Activated CD8-positive, alpha-beta T cell treated with anti-CD3 and anti-CD28 coated beads, Interleukin-2, amount 10 ng/mL, durations not matched to agents 7 days and 5 days (primary cell): ENCODE measurements around the gene NRG3. TPM values are rescaled to one million over a fixed set of nuclear protein-coding genes. Genes with fewer than 3 reads are reported as not detected.
A peak's percentile ranks its signal among the peaks of the same experiment; 100 is the strongest.

Experiments
- ATAC-seq: fragments of 150-1000 bp; cut with Tn5 transposase; one replicate; pipeline ENCODE4 v1.10.0; 2021; ENCODE audit warnings: moderate library complexity
- CTCF ChIA-PET: fragments of 350-600 bp; sonication (Branson Sonifier 250); formaldehyde crosslinking; loops from one replicate; lab custom pipeline; 2021; ENCODE audit warnings: antibody characterized with exemption; lab: Charles Lee
- POLR2A ChIA-PET: fragments of 350-600 bp; sonication (Branson Sonifier 250); formaldehyde crosslinking; loops from one replicate; lab custom pipeline; 2021; ENCODE audit warnings: antibody characterized with exemption; lab: Charles Lee
- DNase-seq: peaks from one replicate; pipeline ENCODE4 v3.0.0-alpha.2; 2020
- H3K27ac Mint-ChIP-seq: one replicate; pipeline ENCODE4 v1.8.0; 2021; ENCODE audit warnings: mild to moderate bottlenecking, mixed read lengths
- H3K27me3 Mint-ChIP-seq: one replicate; pipeline ENCODE4 v1.8.0; 2021; ENCODE audit warnings: low read depth, mixed read lengths
- H3K36me3 Mint-ChIP-seq: one replicate; pipeline ENCODE4 v1.8.0; 2021; ENCODE audit warnings: low read depth, mixed read lengths
- H3K4me1 Mint-ChIP-seq: one replicate; pipeline ENCODE4 v1.8.0; 2021; ENCODE audit warnings: low read depth, mixed read lengths
- H3K4me3 Mint-ChIP-seq: one replicate; pipeline ENCODE4 v1.8.0; 2021; ENCODE audit warnings: mild to moderate bottlenecking, mixed read lengths
- H3K9me3 Mint-ChIP-seq: one replicate; pipeline ENCODE4 v1.8.0; 2022; ENCODE audit warnings: mixed read lengths; ENCODE audit not compliant: insufficient read depth
- total RNA-seq, 2 experiments: library from RNA; stranded (reverse); gene quantifications; one replicate each; pipeline ENCODE4 v1.2.3, GENCODE V29; 2021

The NRG3 gene
- total RNA-seq, 2 experiments from 2014 or later = not detected

- no peaks in the 10 kb centered on the region for H3K9me3 Mint-ChIP-seq
- CTCF ChIA-PET = no interaction called here
These were observed 393.0 kb downstream of the NRG3 start for GRCh38 chr10:82267960-82268359.

GRCh38 chr10:82277591-82277990 lies 402.6 kb downstream of the NRG3 start:
- H3K4me3 Mint-ChIP-seq = no peak overlapping the region
- no peak for DNase-seq
- no peaks in the 10 kb centered on the region for H3K36me3 Mint-ChIP-seq
- H3K4me1 Mint-ChIP-seq = no peaks in the 10 kb centered on the region
- ChIA-PET POLR2A (no interaction called here), CTCF (no interaction called here)
- H3K27ac Mint-ChIP-seq = no peak overlapping the region
- no peaks in the 10 kb centered on the region for H3K9me3 Mint-ChIP-seq
- no peak for ATAC-seq
- no peaks in the 10 kb centered on the region for H3K27me3 Mint-ChIP-seq

More at GRCh38 chr10:82267960-82268359, 393.0 kb downstream of the NRG3 start:
- Mint-ChIP-seq H3K27me3 (no peaks in the 10 kb centered on the region), H3K4me3 (no peak overlapping the region), H3K4me1 (no peaks in the 10 kb centered on the region), H3K36me3 (no peaks in the 10 kb centered on the region), H3K27ac (no peak overlapping the region)
- POLR2A ChIA-PET = no interaction called here
- ATAC-seq (no peak), DNase-seq (no peak)

GRCh38 chr10:82278401-82279182 lies 403.6 kb downstream of the NRG3 start:
- ATAC-seq = no peak
- ChIA-PET POLR2A (interaction anchor here (0.6 kb wide), 1 partner anchor 162 kb away, joined by 3 read pairs; no protein-coding TSS in a partner anchor), CTCF (no interaction called here)
- no peak for DNase-seq
- no peaks in the 10 kb centered on the region for H3K4me1 Mint-ChIP-seq
- no peak overlapping the region for H3K4me3 Mint-ChIP-seq
- H3K36me3 Mint-ChIP-seq = no peaks in the 10 kb centered on the region
- H3K27me3 Mint-ChIP-seq = no peaks in the 10 kb centered on the region
- H3K27ac Mint-ChIP-seq = no peak overlapping the region
- H3K9me3 Mint-ChIP-seq = no peaks in the 10 kb centered on the region

- ChIA-PET CTCF (interaction anchor here (1.0 kb wide), 1 partner anchor 9 kb away, joined by 3 read pairs; no protein-coding TSS in a partner anchor), POLR2A (no interaction called here)
- no peak for ATAC-seq
- Mint-ChIP-seq H3K4me3 (no peak overlapping the region), H3K27ac (no peak overlapping the region), H3K27me3 (no peaks in the 10 kb centered on the region), H3K4me1 (no peaks in the 10 kb centered on the region), H3K9me3 (no peaks in the 10 kb centered on the region), H3K36me3 (no peaks in the 10 kb centered on the region)
- no peak for DNase-seq
These were observed 407.9 kb downstream of the NRG3 start for GRCh38 chr10:82282782-82283456.

- H3K27me3 Mint-ChIP-seq = no peaks in the 10 kb centered on the region
- H3K4me1 Mint-ChIP-seq = no peaks in the 10 kb centered on the region
- H3K9me3 Mint-ChIP-seq = no peaks in the 10 kb centered on the region
- H3K36me3 Mint-ChIP-seq = no peaks in the 10 kb centered on the region
- no peak overlapping the region for H3K4me3 Mint-ChIP-seq
- POLR2A ChIA-PET = no interaction called here
- H3K27ac Mint-ChIP-seq = no peak overlapping the region
- no peak for DNase-seq
- CTCF ChIA-PET = no interaction called here
- ATAC-seq = no peak
These were observed 409.2 kb downstream of the NRG3 start for GRCh38 chr10:82284180-82284579.

GRCh38 chr10:82288461-82288881 lies 413.5 kb downstream of the NRG3 start:
- Mint-ChIP-seq H3K27ac (no peak overlapping the region), H3K4me1 (no peaks in the 10 kb centered on the region)
- CTCF ChIA-PET = no interaction called here

GRCh38 chr10:82289945-82290344 lies 415.0 kb downstream of the NRG3 start:
- Mint-ChIP-seq H3K4me3 (no peak overlapping the region), H3K27me3 (no peaks in the 10 kb centered on the region), H3K4me1 (no peaks in the 10 kb centered on the region), H3K9me3 (no peaks in the 10 kb centered on the region), H3K36me3 (no peaks in the 10 kb centered on the region), H3K27ac (no peak overlapping the region)
- CTCF ChIA-PET = no interaction called here
- ATAC-seq (no peak), DNase-seq (no peak)
- POLR2A ChIA-PET = no interaction called here

More at GRCh38 chr10:82288461-82288881, 413.5 kb downstream of the NRG3 start:
- DNase-seq = no peak
- Mint-ChIP-seq H3K27me3 (no peaks in the 10 kb centered on the region), H3K4me3 (no peak overlapping the region), H3K36me3 (no peaks in the 10 kb centered on the region), H3K9me3 (no peaks in the 10 kb centered on the region)
- POLR2A ChIA-PET = no interaction called here
- no peak for ATAC-seq

GRCh38 chr10:82294874-82295378 lies 419.9 kb downstream of the NRG3 start:
- Mint-ChIP-seq H3K9me3 (no peaks in the 10 kb centered on the region), H3K27me3 (no peaks in the 10 kb centered on the region), H3K27ac (no peak overlapping the region), H3K4me1 (no peaks in the 10 kb centered on the region), H3K36me3 (no peaks in the 10 kb centered on the region), H3K4me3 (no peak overlapping the region)
- DNase-seq (no peak), ATAC-seq (no peak)
- POLR2A ChIA-PET = no interaction called here
- CTCF ChIA-PET = no interaction called here

GRCh38 chr10:82308641-82309040 lies 433.6 kb downstream of the NRG3 start:
- ATAC-seq (peak; percentile 49), DNase-seq (no peak)
- no peak overlapping the region for H3K27ac Mint-ChIP-seq
- ChIA-PET POLR2A (no interaction called here), CTCF (no interaction called here)
- H3K9me3 Mint-ChIP-seq = peaks cover 11% of the 10 kb centered on the region
- H3K4me3 Mint-ChIP-seq = no peak overlapping the region
- no peaks in the 10 kb centered on the region for H3K27me3 Mint-ChIP-seq
- peaks cover 5% of the 10 kb centered on the region for H3K4me1 Mint-ChIP-seq
- H3K36me3 Mint-ChIP-seq = no peaks in the 10 kb centered on the region

- peaks cover 6% of the 10 kb centered on the region for H3K9me3 Mint-ChIP-seq
- no peak overlapping the region for H3K4me3 Mint-ChIP-seq
- ChIA-PET CTCF (no interaction called here), POLR2A (no interaction called here)
- DNase-seq (no peak), ATAC-seq (no peak)
- peaks cover 5% of the 10 kb centered on the region for H3K4me1 Mint-ChIP-seq
- no peak overlapping the region for H3K27ac Mint-ChIP-seq
- no peaks in the 10 kb centered on the region for H3K36me3 Mint-ChIP-seq
- H3K27me3 Mint-ChIP-seq = no peaks in the 10 kb centered on the region
These were observed 435.8 kb downstream of the NRG3 start for GRCh38 chr10:82310839-82311238.

GRCh38 chr10:82313401-82313800 lies 438.4 kb downstream of the NRG3 start:
- Mint-ChIP-seq H3K4me3 (no peak overlapping the region), H3K27me3 (no peaks in the 10 kb centered on the region), H3K4me1 (peaks cover 5% of the 10 kb centered on the region), H3K36me3 (no peaks in the 10 kb centered on the region), H3K27ac (no peak overlapping the region), H3K9me3 (peaks cover 3% of the 10 kb centered on the region)
- ChIA-PET POLR2A (interaction anchor here (0.6 kb wide), 1 partner anchor 495 kb away, joined by 4 read pairs; no protein-coding TSS in a partner anchor), CTCF (no interaction called here)
- ATAC-seq (no peak), DNase-seq (no peak)

GRCh38 chr10:82318534-82318933 lies 443.5 kb downstream of the NRG3 start:
- H3K4me1 Mint-ChIP-seq = no peaks in the 10 kb centered on the region
- H3K36me3 Mint-ChIP-seq = no peaks in the 10 kb centered on the region
- ChIA-PET POLR2A (no interaction called here), CTCF (no interaction called here)
- ATAC-seq = no peak
- no peaks in the 10 kb centered on the region for H3K27me3 Mint-ChIP-seq
- no peak overlapping the region for H3K27ac Mint-ChIP-seq
- no peak overlapping the region for H3K4me3 Mint-ChIP-seq
- no peak for DNase-seq
- no peaks in the 10 kb centered on the region for H3K9me3 Mint-ChIP-seq
